Loucy (cell line): ENCODE measurements around the gene IQSEC2.

Experiments
- H2AFZ ChIP-seq: fragments of 200-600 bp; sonication (generic); 2 replicates; pipeline ENCODE4 v1.6.0; 2016; ENCODE audit warnings: antibody characterized with exemption, mild to moderate bottlenecking, low read length, moderate library complexity
- H3F3A ChIP-seq: fragments of 200-600 bp; 2 replicates; pipeline ENCODE4 v1.6.0; 2016; ENCODE audit warnings: antibody characterized with exemption, low read depth, mild to moderate bottlenecking
- H3K27me3 ChIP-seq: fragments of 200-600 bp; sonication (generic); 2 replicates; pipeline ENCODE4 v1.6.1; 2014; ENCODE audit warnings: low read length, mild to moderate bottlenecking; ENCODE audit not compliant: insufficient read depth, poor library complexity, severe bottlenecking
- H3K36me3 ChIP-seq: fragments of 200-600 bp; sonication (generic); 2 replicates; pipeline ENCODE4 v1.6.1; 2016; ENCODE audit warnings: low read length; ENCODE audit not compliant: insufficient read depth
- H3K4me1 ChIP-seq: fragments of 200-600 bp; sonication (generic); 2 replicates; pipeline ENCODE4 v1.5.1; 2014; ENCODE audit warnings: low read length, mild to moderate bottlenecking; ENCODE audit not compliant: insufficient read depth, poor library complexity, severe bottlenecking
- H3K4me2 ChIP-seq: fragments of 200-600 bp; sonication (generic); 2 replicates; pipeline ENCODE4 v1.6.0; 2014; ENCODE audit warnings: antibody characterized with exemption, low read length, low read depth, mild to moderate bottlenecking; ENCODE audit not compliant: poor library complexity, severe bottlenecking
- H3K4me3 ChIP-seq: fragments of 200-600 bp; sonication (generic); 2 replicates; pipeline ENCODE4 v1.5.1; 2014; ENCODE audit warnings: low read length, mild to moderate bottlenecking, mixed read lengths; ENCODE audit not compliant: poor library complexity, severe bottlenecking
- H3K79me2 ChIP-seq: fragments of 200-600 bp; sonication (generic); 2 replicates; pipeline ENCODE4 v1.6.1; 2014; ENCODE audit warnings: low read length; ENCODE audit not compliant: insufficient read depth
- H3K9ac ChIP-seq: fragments of 200-600 bp; sonication (generic); 2 replicates; pipeline ENCODE4 v1.6.0; 2014; ENCODE audit warnings: mild to moderate bottlenecking, low read depth, low read length, moderate library complexity; ENCODE audit not compliant: poor library complexity, severe bottlenecking
- H3K9me2 ChIP-seq: fragments of 200-600 bp; sonication (generic); replicated peaks from 2 replicates; pipeline ENCODE4 v1.6.1; 2016; ENCODE audit warnings: low read depth, low read length, mixed read lengths
- H3K9me3 ChIP-seq: fragments of 200-600 bp; sonication (generic); 2 replicates; pipeline ENCODE4 v1.6.1; 2014; ENCODE audit warnings: mild to moderate bottlenecking, antibody characterized with exemption, low read length, low read depth; ENCODE audit not compliant: insufficient read depth
- H4K20me1 ChIP-seq: fragments of 200-600 bp; sonication (generic); 2 replicates; pipeline ENCODE4 v1.6.0; 2014; ENCODE audit warnings: antibody characterized with exemption, low read length, mild to moderate bottlenecking; ENCODE audit not compliant: insufficient read depth, poor library complexity, severe bottlenecking
- EZH2phosphoT487 ChIP-seq: fragments of 200-600 bp; IDR thresholded peaks from 2 replicates; pipeline ENCODE4 v1.6.1; 2018; ENCODE audit warnings: antibody characterized with exemption, mild to moderate bottlenecking, moderate library complexity, borderline replicate concordance
- TF ChIP-seq, protein P1 (sequence below): fragments of 200-600 bp; sonication (generic); conservative IDR thresholded peaks from 2 replicates; pipeline ENCODE4 v1.5.1; 2014; ENCODE audit warnings: mild to moderate bottlenecking, antibody characterized with exemption, low read length

IQSEC2 gene

DNA sequence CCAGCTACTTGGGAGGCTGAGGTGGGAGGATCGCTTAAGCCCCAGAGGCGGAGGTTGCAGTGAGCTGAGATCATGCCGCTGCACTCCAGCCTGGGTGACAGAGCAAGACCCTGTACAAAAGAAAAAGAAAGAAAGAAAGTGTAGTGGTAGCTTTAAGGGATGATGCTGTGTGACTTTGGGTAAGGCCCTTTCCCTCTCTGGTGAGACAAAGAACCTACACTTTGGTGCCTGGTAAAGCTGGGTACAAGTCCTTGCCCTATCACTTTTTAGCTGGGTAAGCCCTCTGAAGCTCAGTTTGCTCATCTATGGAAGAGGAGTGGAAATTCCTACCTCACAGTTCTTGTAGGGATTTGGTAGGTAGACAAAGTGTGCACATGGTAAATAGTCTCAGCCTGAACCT, 1.7 kb upstream of the IQSEC2 start:
- Histone ChIP-seq H3K4me3 (no peak overlapping the region), H3K27me3 (no peaks in the 10 kb centered on the region), H3K9me2 (no peaks in the 10 kb centered on the region), H3K9ac (no peak overlapping the region), H3K4me1 (peaks cover 18% of the 10 kb centered on the region), H3F3A (peaks cover 3% of the 10 kb centered on the region; the same call in 1 of the 2 replicates), H2AFZ (no peak overlapping the region), H3K4me2 (no peak overlapping the region), H3K9me3 (no peaks in the 10 kb centered on the region), H3K79me2 (no peaks in the 10 kb centered on the region), H3K36me3 (no peaks in the 10 kb centered on the region), H4K20me1 (no peaks in the 10 kb centered on the region)
- TF ChIP-seq, protein P1, sequence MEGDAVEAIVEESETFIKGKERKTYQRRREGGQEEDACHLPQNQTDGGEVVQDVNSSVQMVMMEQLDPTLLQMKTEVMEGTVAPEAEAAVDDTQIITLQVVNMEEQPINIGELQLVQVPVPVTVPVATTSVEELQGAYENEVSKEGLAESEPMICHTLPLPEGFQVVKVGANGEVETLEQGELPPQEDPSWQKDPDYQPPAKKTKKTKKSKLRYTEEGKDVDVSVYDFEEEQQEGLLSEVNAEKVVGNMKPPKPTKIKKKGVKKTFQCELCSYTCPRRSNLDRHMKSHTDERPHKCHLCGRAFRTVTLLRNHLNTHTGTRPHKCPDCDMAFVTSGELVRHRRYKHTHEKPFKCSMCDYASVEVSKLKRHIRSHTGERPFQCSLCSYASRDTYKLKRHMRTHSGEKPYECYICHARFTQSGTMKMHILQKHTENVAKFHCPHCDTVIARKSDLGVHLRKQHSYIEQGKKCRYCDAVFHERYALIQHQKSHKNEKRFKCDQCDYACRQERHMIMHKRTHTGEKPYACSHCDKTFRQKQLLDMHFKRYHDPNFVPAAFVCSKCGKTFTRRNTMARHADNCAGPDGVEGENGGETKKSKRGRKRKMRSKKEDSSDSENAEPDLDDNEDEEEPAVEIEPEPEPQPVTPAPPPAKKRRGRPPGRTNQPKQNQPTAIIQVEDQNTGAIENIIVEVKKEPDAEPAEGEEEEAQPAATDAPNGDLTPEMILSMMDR = no peak
- no peak for TF ChIP-seq EZH2phosphoT487

DNA sequence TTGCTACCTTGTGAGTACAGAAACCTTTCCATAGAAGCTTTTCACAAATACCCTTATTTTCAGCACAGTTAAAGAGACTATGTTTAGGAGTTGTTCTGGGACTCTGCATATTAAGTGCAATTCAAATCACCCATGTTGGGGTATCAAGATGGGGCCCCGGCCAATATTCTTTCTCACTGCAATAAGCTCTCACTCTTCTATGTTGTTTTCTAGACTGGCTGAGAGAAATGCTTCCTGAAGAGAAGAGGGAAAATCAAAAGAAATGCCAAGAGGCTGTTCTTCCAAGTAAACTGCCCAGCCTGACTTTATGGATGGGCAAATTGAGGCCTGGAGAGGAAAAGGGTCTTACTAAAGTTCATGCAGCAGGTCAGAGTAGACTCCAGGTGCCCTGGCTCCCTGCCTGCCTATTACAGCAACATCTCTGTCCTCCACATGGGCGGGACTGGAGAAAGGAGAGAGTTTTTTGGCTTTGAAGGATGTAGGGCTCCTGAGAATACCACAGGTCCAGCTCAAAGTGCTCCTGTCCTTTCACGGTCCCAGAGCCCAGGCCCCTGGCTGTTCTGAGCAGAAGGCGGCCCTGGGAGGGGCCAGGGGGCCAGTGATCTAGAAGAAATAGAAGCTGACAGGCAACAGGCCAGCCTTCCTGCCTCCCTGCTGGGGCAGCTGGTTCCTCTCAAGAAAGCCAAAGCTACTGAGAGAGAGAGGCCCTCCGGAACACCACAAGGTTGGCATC, 745 bp upstream of the IQSEC2 start:
- Histone ChIP-seq H4K20me1 (no peaks in the 10 kb centered on the region), H2AFZ (no peak overlapping the region)

DNA sequence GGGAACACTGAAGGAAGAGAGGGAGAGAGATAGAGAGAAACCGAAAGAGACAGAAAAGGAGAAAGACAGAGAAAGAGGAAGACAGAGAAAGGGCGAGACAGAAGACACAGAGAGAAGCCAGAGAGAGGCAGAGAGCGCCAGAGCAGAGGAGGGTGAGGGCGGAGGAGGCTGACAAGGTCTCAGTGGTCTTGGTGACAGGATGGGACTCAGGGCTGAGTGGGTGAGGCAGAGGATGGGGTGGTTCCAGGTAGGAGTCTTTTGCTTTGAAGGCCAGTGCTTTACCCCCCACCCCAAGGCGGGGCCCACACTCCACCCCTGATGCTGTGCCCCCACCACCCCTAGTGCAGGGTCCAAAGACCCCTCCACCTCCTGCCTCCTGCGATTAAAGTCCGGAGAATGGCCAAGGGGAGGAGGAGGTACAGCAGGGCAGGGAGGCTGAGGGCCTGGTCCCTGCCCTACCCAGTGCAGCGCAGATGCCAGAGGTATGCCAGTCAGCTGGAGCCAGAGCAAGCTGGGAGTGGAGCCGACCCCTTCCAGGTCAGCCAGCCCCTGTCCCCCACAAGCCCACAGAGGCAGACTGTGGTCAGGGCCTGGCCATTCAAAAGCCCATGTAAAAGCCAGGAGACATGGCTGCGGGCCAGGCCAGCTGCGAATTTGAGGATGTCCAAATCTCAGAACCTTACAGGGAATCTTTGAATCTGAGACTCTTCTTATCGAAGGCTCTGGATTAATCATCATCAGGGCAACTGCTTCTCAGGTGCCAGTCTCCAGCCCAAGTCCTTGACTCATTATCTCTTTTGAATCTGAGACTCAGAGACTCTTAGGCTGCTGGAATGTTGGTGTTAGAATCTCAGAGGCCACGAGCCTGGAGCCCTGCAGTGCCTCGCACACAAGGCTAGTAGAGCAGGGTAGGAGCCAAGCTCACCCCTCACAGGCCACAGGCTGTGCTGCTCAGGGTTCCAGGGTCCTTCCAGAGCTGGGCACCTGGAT, 758 bp downstream of the IQSEC2 start:
- Histone ChIP-seq H3K4me2 (no peak overlapping the region), H3K9ac (no peak overlapping the region), H3K4me1 (peaks cover 6% of the 10 kb centered on the region), H4K20me1 (no peaks in the 10 kb centered on the region), H2AFZ (no peak overlapping the region), H3K79me2 (no peaks in the 10 kb centered on the region), H3K27me3 (no peaks in the 10 kb centered on the region), H3K4me3 (no peak overlapping the region), H3K9me2 (no peaks in the 10 kb centered on the region), H3K9me3 (no peaks in the 10 kb centered on the region), H3F3A (no peaks in the 10 kb centered on the region), H3K36me3 (no peaks in the 10 kb centered on the region)
- TF ChIP-seq, protein P1 = no peak
- no peak for TF ChIP-seq EZH2phosphoT487

More for the DNA sequence above, 745 bp upstream of the IQSEC2 start:
- Histone ChIP-seq H3K9me3 (no peaks in the 10 kb centered on the region), H3K9me2 (no peaks in the 10 kb centered on the region), H3K4me3 (no peak overlapping the region), H3K9ac (no peak overlapping the region), H3F3A (no peaks in the 10 kb centered on the region), H3K4me2 (no peak overlapping the region), H3K27me3 (no peaks in the 10 kb centered on the region), H3K79me2 (no peaks in the 10 kb centered on the region), H3K4me1 (peaks cover 10% of the 10 kb centered on the region), H3K36me3 (no peaks in the 10 kb centered on the region)
- no peak for TF ChIP-seq EZH2phosphoT487
- TF ChIP-seq, protein P1 = no peak
